GM20000 (cell line): ENCODE measurements around the gene TLN1.
A peak's percentile ranks its signal among the peaks of the same experiment; 100 is the strongest.

Experiments
- DNase-seq: peaks from one replicate; pipeline ENCODE4 v3.0.0; 2012; ENCODE audit warnings: low spot score
- CTCF ChIP-seq: IDR thresholded peaks from 2 replicates; pipeline ENCODE4 v1.5.1; 2012; ENCODE audit warnings: mild to moderate bottlenecking, control low read depth; ENCODE audit errors: extremely low read depth, missing control alignments

TLN1 gene

GRCh38 chr9:35753466-35753865 is 21.5 kb upstream of the TLN1 start:
- no peak for TF ChIP-seq CTCF

GRCh38 chr9:35750256-35750531 is 18.2 kb upstream of the TLN1 start:
- TF ChIP-seq CTCF, result no peak

More at GRCh38 chr9:35753466-35753865, 21.5 kb upstream of the TLN1 start:
- no peak for DNase-seq

GRCh38 chr9:35749515-35750255 is 17.7 kb upstream of the TLN1 start:
- no peak for TF ChIP-seq CTCF
- peak; percentile 64 for DNase-seq

More at GRCh38 chr9:35750256-35750531, 18.2 kb upstream of the TLN1 start:
- DNase-seq, result no peak

GRCh38 chr9:35748858-35749514 is 17.0 kb upstream of the TLN1 start, which contains the start of the genes GBA2 and RGP1:
TSS of gene GBA2 (minus strand) at chr9:35749228. CDS start at chr9:35748704, 524 bp downstream.
TSS of gene RGP1 (plus strand) at chr9:35749287. CDS start at chr9:35749756, 469 bp downstream.
- TF ChIP-seq CTCF, result no peak
- peak; percentile 91 for DNase-seq

GRCh38 chr9:35748242-35748857 is 16.4 kb upstream of the TLN1 start:
- no peak for DNase-seq
- no peak for TF ChIP-seq CTCF

GRCh38 chr9:35746583-35746982 is 14.6 kb upstream of the TLN1 start:
- DNase-seq, result no peak
- TF ChIP-seq CTCF, result no peak

GRCh38 chr9:35745569-35745968 is 13.6 kb upstream of the TLN1 start:
- TF ChIP-seq CTCF, result no peak
- DNase-seq, result no peak
